ENCODE results near the gene KLK6.
"Not testable (repeated sequence)": the region's sequence is repeated elsewhere in the genome, so short reads cannot be mapped to it uniquely, and the experiment has no call there.

KLK6 gene

DNA sequence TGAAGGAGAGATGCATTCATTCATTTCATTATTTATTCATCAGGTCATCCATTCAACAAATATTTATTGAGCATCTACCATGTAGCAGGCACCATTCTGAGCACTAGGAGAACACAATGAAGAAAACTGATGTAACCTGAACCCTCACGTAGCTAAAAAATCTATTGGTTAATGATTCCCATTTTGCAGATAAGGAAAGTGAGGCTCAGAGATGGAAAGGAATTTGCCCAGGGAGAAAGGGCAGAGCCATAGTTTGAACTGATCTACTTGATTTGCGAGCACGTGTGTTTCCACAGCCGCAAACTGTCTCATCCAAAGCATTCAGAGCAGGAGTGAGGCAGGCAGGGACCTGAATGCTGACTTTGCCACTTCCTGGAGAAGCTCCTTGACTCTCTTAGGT is 29.3 kb upstream of the KLK6 start:
- H3K27me3 ChIP-seq: no peaks in the 10 kb centered on the region; the same call in 1 of the 2 replicates
- TF ChIP-seq, protein P1, sequence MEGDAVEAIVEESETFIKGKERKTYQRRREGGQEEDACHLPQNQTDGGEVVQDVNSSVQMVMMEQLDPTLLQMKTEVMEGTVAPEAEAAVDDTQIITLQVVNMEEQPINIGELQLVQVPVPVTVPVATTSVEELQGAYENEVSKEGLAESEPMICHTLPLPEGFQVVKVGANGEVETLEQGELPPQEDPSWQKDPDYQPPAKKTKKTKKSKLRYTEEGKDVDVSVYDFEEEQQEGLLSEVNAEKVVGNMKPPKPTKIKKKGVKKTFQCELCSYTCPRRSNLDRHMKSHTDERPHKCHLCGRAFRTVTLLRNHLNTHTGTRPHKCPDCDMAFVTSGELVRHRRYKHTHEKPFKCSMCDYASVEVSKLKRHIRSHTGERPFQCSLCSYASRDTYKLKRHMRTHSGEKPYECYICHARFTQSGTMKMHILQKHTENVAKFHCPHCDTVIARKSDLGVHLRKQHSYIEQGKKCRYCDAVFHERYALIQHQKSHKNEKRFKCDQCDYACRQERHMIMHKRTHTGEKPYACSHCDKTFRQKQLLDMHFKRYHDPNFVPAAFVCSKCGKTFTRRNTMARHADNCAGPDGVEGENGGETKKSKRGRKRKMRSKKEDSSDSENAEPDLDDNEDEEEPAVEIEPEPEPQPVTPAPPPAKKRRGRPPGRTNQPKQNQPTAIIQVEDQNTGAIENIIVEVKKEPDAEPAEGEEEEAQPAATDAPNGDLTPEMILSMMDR (IDR thresholded peaks at IDR 0.05; ENCODE audit: low read depth, low read length): no peak

DNA sequence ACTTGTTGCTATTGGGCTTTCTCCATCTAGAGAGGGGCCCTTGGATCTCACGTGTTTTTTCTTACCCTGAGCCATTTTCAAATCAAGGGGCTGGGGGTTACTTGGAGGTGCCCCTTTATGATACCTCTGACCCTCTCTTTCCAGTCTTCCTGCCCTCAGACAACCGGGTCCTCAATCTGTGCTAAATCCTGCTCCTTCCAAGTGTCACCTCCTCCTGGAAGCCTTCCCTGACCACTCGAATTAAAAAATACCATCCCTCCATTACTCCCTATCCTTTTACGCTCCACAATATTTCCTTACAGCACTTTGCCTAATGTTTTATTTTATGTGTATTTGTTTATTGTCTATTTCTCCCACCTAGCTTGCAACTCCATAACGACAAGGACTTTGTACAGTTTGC is 28.7 kb upstream of the KLK6 start:
- H3K27me3 ChIP-seq: no peaks in the 10 kb centered on the region; the same call in 1 of the 2 replicates
- TF ChIP-seq, protein P1 (IDR thresholded peaks at IDR 0.05; ENCODE audit: low read depth, low read length): no peak

More for the DNA sequence above, 29.3 kb upstream of the KLK6 start:
- Histone ChIP-seq H3K4me3 (ENCODE audit: low read depth, low read length) (no peak overlapping the region), H3K36me3 (no peaks in the 10 kb centered on the region), H3K4me1 (no peaks in the 10 kb centered on the region), H3K9me3 (no peaks in the 10 kb centered on the region)
- no peak for DNase-seq

DNA sequence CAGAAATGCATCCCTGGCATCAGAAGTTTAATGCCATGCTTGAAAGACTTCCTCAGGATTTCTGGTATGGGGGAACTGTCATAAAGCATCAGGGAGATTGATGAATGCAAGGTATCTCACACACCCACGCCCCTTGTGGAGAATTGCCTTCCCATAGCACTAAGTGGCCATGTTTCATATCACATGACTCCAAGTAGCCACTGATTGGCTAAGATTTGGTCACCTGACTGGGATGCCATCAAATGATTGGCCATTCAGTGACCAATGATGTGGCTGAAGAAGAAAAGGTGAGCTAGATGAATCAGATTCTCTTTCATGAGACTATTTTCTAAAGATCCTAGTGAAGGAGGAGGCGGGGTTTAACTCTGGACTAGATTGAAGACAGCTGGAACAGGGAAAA is 24.7 kb upstream of the KLK6 start:
- H3K36me3 ChIP-seq: no peaks in the 10 kb centered on the region
- peak; percentile 48 for DNase-seq
- H3K9me3 ChIP-seq: no peaks in the 10 kb centered on the region
- no peaks in the 10 kb centered on the region for H3K4me1 ChIP-seq
- TF ChIP-seq, protein P1 (IDR thresholded peaks at IDR 0.05; ENCODE audit: low read depth, low read length): no peak
- no peak overlapping the region for H3K4me3 ChIP-seq (ENCODE audit: low read depth, low read length)
- no peaks in the 10 kb centered on the region for H3K27me3 ChIP-seq

More for the DNA sequence above, 28.7 kb upstream of the KLK6 start:
- no peak for DNase-seq
- Histone ChIP-seq H3K9me3 (no peaks in the 10 kb centered on the region), H3K4me3 (ENCODE audit: low read depth, low read length) (no peak overlapping the region), H3K36me3 (no peaks in the 10 kb centered on the region), H3K4me1 (no peaks in the 10 kb centered on the region)

DNA sequence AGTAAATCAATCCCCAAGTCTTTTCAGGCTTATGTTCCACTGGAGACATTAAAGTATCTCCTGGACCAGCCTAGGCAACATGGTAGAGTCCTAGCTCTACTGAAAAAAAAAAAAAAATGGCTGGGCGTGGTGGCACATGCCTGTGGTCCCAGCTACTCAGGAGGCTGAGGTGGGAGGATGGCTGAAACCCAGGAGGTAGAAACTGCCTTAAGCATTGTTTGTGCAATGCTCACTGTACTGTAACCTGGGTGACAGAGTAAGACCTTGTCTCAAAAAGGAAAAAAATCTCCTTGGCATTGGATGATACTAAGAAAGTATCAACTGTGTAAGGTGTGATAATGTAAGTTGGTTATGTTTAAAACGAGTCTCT is 23.3 kb upstream of the KLK6 start:
- H3K4me1 ChIP-seq: no peaks in the 10 kb centered on the region
- no peak overlapping the region for H3K4me3 ChIP-seq (ENCODE audit: low read depth, low read length)
- no peaks in the 10 kb centered on the region for H3K36me3 ChIP-seq
- DNase-seq: no peak
- TF ChIP-seq, protein P1 (IDR thresholded peaks at IDR 0.05; ENCODE audit: low read depth, low read length): no peak
- no peaks in the 10 kb centered on the region; the same call in 1 of the 2 replicates for H3K27me3 ChIP-seq
- H3K9me3 ChIP-seq: no peaks in the 10 kb centered on the region

DNA sequence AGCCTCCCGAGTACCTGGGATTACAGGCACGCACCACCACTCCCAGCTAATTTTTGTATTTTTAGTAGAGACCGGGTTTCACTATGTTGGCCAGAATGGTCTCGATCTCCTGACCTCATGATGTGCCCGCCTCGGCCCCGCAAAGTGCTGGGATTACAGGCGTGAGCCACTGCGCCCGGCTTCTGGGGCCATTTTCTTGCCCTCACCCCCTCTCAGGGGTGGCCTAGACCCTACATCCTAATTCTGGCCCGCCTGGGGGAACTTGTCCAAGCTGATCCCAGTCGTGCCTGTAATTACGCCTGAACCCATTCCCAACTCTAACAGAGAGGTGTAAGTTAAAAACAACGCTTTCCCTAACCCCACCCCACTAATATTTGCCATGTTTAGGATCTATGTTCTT is 15.0 kb upstream of the KLK6 start:
- H3K4me1 ChIP-seq; DNase-seq; H3K4me3 ChIP-seq (ENCODE audit: low read depth, low read length); H3K9me3 ChIP-seq; H3K36me3 ChIP-seq: not testable (repeated sequence)
- peaks cover 17% of the 10 kb centered on the region for H3K27me3 ChIP-seq

DNA sequence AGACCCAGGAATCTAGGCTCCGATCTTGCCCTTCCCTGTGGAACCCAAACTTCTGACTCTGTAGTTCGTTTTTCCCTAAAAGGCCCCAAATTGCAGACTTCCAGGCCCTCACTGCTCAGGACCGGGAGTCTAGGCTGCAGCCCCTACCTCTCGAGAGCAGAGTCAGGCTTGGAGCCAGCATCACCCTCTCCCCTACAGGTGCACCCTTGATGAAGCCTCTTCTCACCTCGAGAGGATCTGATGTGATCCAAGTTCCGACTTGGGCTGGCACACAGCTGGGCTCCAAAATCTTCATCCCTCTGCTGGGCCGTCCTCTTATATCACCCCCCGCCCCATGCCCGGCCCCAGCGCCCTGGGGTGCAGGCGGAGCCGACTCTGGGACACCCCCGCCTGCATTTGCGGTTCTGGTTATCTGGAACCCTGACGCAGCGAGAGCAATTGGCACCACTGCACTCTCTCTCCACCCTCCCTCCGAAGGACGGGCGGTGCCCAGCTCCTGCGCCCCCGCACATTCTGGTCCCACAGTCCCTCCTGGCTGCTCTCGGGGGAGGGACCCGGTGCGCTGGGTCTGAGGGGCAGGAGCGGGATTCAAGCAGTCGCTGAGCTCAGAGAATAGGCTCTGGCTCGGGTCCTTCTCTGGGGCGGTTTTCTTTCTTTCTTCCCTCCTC is 14.4 kb upstream of the KLK6 start, which contains the start of gene KLK7:
TSS of gene KLK7 (minus strand) at position 293 of the 668 bp plus-strand sequence. CDS start 1,518 bp downstream, outside the sequence.
- Histone ChIP-seq H3K27me3 (peaks cover 17% of the 10 kb centered on the region), H3K4me3 (ENCODE audit: low read depth, low read length) (no peak within 1 kb of the TSS), H3K36me3 (no peaks in the 10 kb centered on the region), H3K9me3 (no peaks in the 10 kb centered on the region), H3K4me1 (no peaks in the 10 kb centered on the region)
- DNase-seq: no peak
- TF ChIP-seq, protein P1 (IDR thresholded peaks at IDR 0.05; ENCODE audit: low read depth, low read length): no peak

Measured in BE2C (cell line).